GM12878 (cell line): Measurements from ENCODE around the gene PDXP. TPM values are rescaled to one million over a fixed set of nuclear protein-coding genes. Genes with fewer than 3 reads are reported as not detected.

Source experiments
- CREB1 ChIP-seq: IDR thresholded peaks from 2 replicates; pipeline ENCODE4 v1.6.1; 2012; ENCODE audit warnings: low read depth, mild to moderate bottlenecking, inconsistent platforms
- E2F8 ChIP-seq: fragments of 450-650 bp; IDR thresholded peaks from 2 replicates; pipeline ENCODE4 v1.6.1; 2018; ENCODE audit warnings: mild to moderate bottlenecking, low read depth, moderate library complexity; ENCODE audit not compliant: partially characterized antibody
- EED ChIP-seq: sonication (generic); IDR thresholded peaks from 2 replicates; pipeline ENCODE4 v1.6.1; 2016; ENCODE audit warnings: antibody characterized with exemption, low read depth
- IKZF2 ChIP-seq, 2 experiments: fragments of 450-650 bp; IDR thresholded peaks; 2 replicates each; pipeline ENCODE4 v1.6.1; 2017; ENCODE audit warnings: mild to moderate bottlenecking in 2 of 2, moderate library complexity in 2 of 2
- IRF5 ChIP-seq: fragments of 450-650 bp; IDR thresholded peaks from 2 replicates; pipeline ENCODE4 v1.6.1; 2017; ENCODE audit warnings: borderline replicate concordance
- KDM1A ChIP-seq: fragments of 200-600 bp; sonication (generic); IDR thresholded peaks from 2 replicates; pipeline ENCODE4 v1.6.1; 2016; ENCODE audit warnings: borderline replicate concordance
- LARP7 ChIP-seq: fragments of 450-650 bp; IDR thresholded peaks from 2 replicates; pipeline ENCODE4 v1.6.1; 2017; ENCODE audit warnings: mild to moderate bottlenecking
- NFIC ChIP-seq: IDR thresholded peaks from 2 replicates; pipeline ENCODE4 v1.6.1; 2012; ENCODE audit warnings: low read depth, mild to moderate bottlenecking, inconsistent platforms, low read length, moderate library complexity
- NR2C1 ChIP-seq: fragments of 450-650 bp; IDR thresholded peaks from 2 replicates; pipeline ENCODE4 v1.6.1; 2017; ENCODE audit warnings: antibody characterized with exemption, mild to moderate bottlenecking, moderate library complexity
- PKNOX1 ChIP-seq: fragments of 450-650 bp; IDR thresholded peaks from 2 replicates; pipeline ENCODE4 v1.6.1; 2016; ENCODE audit warnings: mild to moderate bottlenecking
- POU2F2 ChIP-seq: IDR thresholded peaks from 3 replicates; pipeline ENCODE4 v1.6.1; 2011; ENCODE audit warnings: low read depth, mild to moderate bottlenecking, low read length, borderline replicate concordance
- RELA ChIP-seq: fragments of 450-650 bp; IDR thresholded peaks from 2 replicates; pipeline ENCODE4 v1.8.0; 2014; ENCODE audit warnings: borderline replicate concordance; ENCODE audit not compliant: partially characterized antibody
- SREBF2 ChIP-seq: IDR thresholded peaks from 2 replicates; pipeline ENCODE4 v1.6.1; 2012; ENCODE audit warnings: mild to moderate bottlenecking, low read length
- TCF12 ChIP-seq: IDR thresholded peaks from 2 replicates; pipeline ENCODE4 v1.6.1; 2011; ENCODE audit warnings: low read depth, mild to moderate bottlenecking, low read length
- TCF3 ChIP-seq: IDR thresholded peaks from 2 replicates; pipeline ENCODE4 v1.6.1; 2012; ENCODE audit warnings: low read depth, mild to moderate bottlenecking, low read length, borderline replicate concordance; ENCODE audit not compliant: insufficient read depth
- USF1 ChIP-seq: IDR thresholded peaks from 2 replicates; pipeline ENCODE4 v1.6.1; 2011; ENCODE audit warnings: borderline replicate concordance, low read depth, mild to moderate bottlenecking, moderate library complexity, mixed read lengths, low read length; ENCODE audit not compliant: insufficient read depth; ENCODE audit errors: extremely low read length
- YBX1 ChIP-seq: fragments of 450-650 bp; IDR thresholded peaks from 2 replicates; pipeline ENCODE4 v1.6.1; 2016; ENCODE audit warnings: antibody characterized with exemption
- ZNF207 ChIP-seq: fragments of 450-650 bp; IDR thresholded peaks from 2 replicates; pipeline ENCODE4 v1.6.1; 2014; ENCODE audit warnings: antibody characterized with exemption, mild to moderate bottlenecking, borderline replicate concordance
- polyA plus RNA-seq, 11 experiments: library from polyadenylated mRNA; depleted of rRNA in 4 of 11; unstranded in 6 of 11; stranded (reverse) in 5 of 11; fragments of >200 nt; fragmentation: Nextera tagmentation in 4 of 11; fragmentation: Illumina TruSeq in 1 of 11; extraction: Ambion mirVana in 4 of 11; extraction: Trizol in 1 of 11; gene quantifications; 1 replicate in 1 of 11; 2 replicates in 10 of 11; pipeline versions ENCODE4 v1.2.1 to v1.2.3, GENCODE V29; 2011 to 2016; ENCODE audit warnings: inconsistent platforms in 2 of 11, missing spikeins in 2 of 11, low read depth in 1 of 11
- total RNA-seq, 4 experiments: library from RNA; depleted of rRNA in 3 of 4; stranded (reverse); fragments of >200 nt in 3 of 4; fragmentation: Illumina TruSeq in 1 of 4; extraction: Trizol in 1 of 4; gene quantifications; 2 replicates each; pipeline versions ENCODE4 v1.2.1 to v1.2.3, GENCODE V29; 2013 to 2021
- TF ChIP-seq, protein P1 (sequence below): fragments of 450-650 bp; IDR thresholded peaks from 2 replicates; pipeline ENCODE4 v1.6.1; 2017; ENCODE audit warnings: mild to moderate bottlenecking, moderate library complexity

PDXP gene
- total and polyA plus RNA-seq, 10 of the 15 experiments (the other 5 are each of a cell fraction or from before 2014, with no cell fraction given), result 4.4 to 56.7 (median 34.6) TPM

DNA sequence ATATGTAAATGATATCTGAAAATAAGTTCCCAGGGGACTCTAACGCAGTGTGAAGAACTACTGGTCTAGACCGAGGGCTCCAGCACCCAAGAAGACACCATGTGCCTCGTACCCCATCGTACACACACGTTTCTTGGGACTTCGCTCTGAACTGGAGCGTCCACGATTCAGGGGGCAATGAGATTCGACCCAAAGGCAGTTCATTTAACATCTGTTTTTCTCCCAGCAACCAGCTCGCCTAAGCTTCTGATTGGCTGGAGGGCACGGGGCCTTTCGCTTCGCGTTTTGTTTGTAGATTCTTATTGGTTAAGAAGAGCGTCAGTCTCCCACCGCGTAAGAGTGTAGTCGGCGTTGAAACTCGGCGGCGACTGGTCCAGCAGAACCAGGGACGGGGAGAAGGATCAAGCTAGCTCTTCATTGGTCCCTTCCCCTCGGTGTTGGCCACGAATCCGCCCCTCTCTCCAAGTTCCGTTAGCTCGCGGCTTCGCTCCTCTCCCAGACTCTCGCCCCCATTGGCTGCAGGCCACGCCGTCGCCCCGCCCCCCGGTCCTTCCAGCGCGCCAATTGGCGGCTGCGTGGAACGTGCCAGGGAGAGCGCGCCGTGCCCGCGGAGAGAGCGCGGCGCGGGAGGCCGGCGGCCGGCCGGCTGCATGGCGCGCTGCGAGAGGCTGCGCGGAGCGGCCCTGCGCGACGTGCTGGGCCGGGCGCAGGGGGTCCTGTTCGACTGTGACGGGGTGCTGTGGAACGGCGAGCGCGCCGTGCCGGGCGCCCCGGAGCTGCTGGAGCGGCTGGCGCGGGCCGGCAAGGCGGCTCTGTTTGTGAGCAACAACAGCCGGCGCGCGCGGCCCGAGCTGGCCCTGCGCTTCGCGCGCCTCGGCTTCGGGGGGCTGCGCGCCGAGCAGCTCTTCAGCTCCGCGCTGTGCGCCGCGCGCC is at the start of gene PDXP (continued):
- TF ChIP-seq USF1 (peak; percentile 22), SREBF2 (no peak), IKZF2 (IDR thresholded peaks at IDR 0.05) (no peak), YBX1 (no peak), ZNF207 (0 out of 2 replicates have a peak, but pooled peaks have one; percentile 40), TCF3 (0 out of 2 replicates have a peak, but pooled peaks have one; percentile 50), NFIC (no peak), PKNOX1 (peak; percentile 100), RELA (no peak), NR2C1 (peak; percentile 24; the same call in 1 of the 2 replicates), TCF12 (0 out of 2 replicates have a peak, but pooled peaks have one; percentile 11), LARP7 (peak; percentile 95), IRF5 (no peak), EED (no peak), KDM1A (no peak), E2F8 (no peak), POU2F2 (peak; percentile 88; the same call in 2 of the 3 replicates), CREB1 (peak; percentile 97)
- TF ChIP-seq, protein P1, sequence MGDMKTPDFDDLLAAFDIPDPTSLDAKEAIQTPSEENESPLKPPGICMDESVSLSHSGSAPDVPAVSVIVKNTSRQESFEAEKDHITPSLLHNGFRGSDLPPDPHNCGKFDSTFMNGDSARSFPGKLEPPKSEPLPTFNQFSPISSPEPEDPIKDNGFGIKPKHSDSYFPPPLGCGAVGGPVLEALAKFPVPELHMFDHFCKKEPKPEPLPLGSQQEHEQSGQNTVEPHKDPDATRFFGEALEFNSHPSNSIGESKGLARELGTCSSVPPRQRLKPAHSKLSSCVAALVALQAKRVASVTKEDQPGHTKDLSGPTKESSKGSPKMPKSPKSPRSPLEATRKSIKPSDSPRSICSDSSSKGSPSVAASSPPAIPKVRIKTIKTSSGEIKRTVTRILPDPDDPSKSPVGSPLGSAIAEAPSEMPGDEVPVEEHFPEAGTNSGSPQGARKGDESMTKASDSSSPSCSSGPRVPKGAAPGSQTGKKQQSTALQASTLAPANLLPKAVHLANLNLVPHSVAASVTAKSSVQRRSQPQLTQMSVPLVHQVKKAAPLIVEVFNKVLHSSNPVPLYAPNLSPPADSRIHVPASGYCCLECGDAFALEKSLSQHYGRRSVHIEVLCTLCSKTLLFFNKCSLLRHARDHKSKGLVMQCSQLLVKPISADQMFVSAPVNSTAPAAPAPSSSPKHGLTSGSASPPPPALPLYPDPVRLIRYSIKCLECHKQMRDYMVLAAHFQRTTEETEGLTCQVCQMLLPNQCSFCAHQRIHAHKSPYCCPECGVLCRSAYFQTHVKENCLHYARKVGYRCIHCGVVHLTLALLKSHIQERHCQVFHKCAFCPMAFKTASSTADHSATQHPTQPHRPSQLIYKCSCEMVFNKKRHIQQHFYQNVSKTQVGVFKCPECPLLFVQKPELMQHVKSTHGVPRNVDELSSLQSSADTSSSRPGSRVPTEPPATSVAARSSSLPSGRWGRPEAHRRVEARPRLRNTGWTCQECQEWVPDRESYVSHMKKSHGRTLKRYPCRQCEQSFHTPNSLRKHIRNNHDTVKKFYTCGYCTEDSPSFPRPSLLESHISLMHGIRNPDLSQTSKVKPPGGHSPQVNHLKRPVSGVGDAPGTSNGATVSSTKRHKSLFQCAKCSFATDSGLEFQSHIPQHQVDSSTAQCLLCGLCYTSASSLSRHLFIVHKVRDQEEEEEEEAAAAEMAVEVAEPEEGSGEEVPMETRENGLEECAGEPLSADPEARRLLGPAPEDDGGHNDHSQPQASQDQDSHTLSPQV, result no peak
